Measurements from ENCODE around the gene DIRAS1. TPM values are rescaled to one million over a fixed set of nuclear protein-coding genes. Genes with fewer than 3 reads are reported as not detected.

The DIRAS1 gene
- polyA plus RNA-seq, 1 donor: 2.6 TPM

DNA sequence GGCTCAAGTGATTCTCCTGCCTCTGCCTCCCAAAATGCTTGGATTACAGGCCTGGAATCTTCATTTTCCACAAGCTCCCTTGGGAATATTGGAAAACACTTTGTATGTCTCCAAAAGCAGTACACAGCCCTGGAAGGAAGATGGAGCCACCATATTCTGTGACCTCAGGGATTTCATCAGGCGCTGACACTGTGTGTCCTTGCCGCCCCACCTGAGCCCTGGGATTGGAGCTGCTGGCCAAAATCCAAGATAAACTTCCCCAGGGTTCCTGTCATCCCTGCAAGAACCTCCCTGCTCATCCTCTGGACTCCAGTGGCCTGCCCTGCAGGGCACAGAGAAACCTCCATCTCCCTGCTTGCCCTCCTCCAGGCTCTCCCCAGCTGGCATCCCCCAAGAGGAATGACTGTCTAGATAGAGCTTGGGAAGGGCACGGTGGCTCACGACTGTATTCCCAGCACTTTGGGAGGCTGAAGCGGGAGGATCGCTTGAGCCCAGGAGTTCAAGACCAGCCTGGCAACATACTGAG, 17.4 kb downstream of the DIRAS1 start:
- H3K27ac ChIP-seq (ENCODE audit: low read length): no peak overlapping the region
- no peaks in the 10 kb centered on the region for H3K36me3 ChIP-seq (ENCODE audit: control insufficient read depth, insufficient read depth, low read length)
- DNase-seq: no peak
- peaks cover 4% of the 10 kb centered on the region for H3K4me1 ChIP-seq (ENCODE audit: control insufficient read depth, insufficient read depth, low read length)
- H3K27me3 ChIP-seq (ENCODE audit: control insufficient read depth, insufficient read depth, low read length): peaks cover 34% of the 10 kb centered on the region
- no peaks in the 10 kb centered on the region for H3K9me3 ChIP-seq (ENCODE audit: control insufficient read depth, low read depth, low read length)
- WGBS (ENCODE audit: insufficient coverage, low lambda C conversion rate): no CpG with 5 or more reads among the region's 6 CpGs
- H3K4me3 ChIP-seq (ENCODE audit: low read length): no peak overlapping the region

DNA sequence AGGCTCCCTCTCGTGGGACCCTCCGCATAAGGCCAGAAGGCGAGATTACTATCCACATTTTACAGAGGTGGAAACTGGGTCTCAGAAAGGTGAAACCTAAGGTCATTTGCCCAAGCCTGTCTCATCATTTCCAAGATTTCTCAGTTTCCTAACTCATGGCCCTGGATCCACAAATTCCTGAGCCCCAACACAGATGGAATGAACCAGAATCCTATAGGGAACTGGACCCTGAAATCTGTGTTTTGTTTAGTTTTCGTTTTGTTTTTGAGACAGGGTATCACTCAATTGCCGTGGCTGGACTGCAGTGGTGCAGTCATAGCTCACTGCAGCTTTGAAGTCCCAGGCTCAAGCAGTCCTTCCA, 18.1 kb downstream of the DIRAS1 start:
- Histone ChIP-seq H3K36me3 (ENCODE audit: control insufficient read depth, insufficient read depth, low read length) (no peaks in the 10 kb centered on the region), H3K4me3 (ENCODE audit: low read length) (no peak overlapping the region), H3K4me1 (ENCODE audit: control insufficient read depth, insufficient read depth, low read length) (peaks cover 4% of the 10 kb centered on the region), H3K9me3 (ENCODE audit: control insufficient read depth, low read depth, low read length) (no peaks in the 10 kb centered on the region), H3K27me3 (ENCODE audit: control insufficient read depth, insufficient read depth, low read length) (peaks cover 34% of the 10 kb centered on the region), H3K27ac (ENCODE audit: low read length) (no peak overlapping the region)
- no peak for DNase-seq
- no CpG with 5 or more reads among the region's 5 CpGs for WGBS (ENCODE audit: insufficient coverage, low lambda C conversion rate)

DNA sequence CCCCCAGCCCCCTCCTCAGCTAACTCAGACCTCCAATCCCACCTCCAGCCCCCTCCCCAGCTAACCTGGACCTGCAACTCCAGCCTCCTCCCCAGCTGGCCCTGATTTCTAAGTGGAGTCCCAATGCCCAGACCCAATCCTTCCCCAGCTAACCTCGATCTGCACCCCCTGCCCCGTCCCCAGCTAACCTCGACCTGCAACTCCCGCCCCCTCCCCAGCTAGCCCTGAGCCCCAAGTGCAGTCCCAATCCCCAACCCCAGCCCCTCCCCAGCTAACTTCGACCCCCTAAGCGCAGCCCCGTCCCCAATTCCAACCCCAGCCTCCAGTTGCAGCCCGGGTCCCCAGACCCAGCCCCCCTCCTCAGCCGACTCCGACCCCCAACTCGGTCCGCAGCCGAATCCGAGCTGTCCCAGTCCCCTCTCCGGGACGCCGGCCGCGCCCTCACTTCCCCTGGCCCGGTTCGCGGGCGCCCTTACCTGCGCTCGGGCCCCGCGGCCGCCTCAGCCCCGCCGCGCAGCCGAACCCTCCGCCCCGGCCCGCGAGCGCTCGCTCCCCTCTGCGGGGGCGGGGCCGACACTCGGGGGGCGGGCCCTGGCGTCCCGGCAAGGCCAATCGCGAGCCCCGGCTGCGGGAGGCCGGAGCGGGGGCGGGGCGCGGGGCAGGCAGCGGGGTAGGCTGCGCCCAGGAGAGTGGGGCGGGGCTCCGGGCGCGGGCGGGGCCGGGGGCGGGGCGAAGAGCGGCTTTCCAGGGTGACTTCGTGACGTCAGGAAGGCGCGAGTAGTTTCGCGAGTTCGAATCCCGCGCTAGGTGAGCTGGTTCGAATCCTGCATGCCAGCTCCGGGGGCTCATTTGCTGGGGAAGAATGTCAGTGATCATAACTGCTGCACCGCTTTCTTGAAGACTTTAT, 18.7 kb downstream of the DIRAS1 start, which contains the start of gene GNG7:
GNG7 (minus strand) TSS at position 525 of the 907 bp plus-strand sequence. CDS start 182,006 bp downstream, outside the sequence.
- no peak within 1 kb of the TSS for H3K27ac ChIP-seq (ENCODE audit: low read length)
- no CpG with 5 or more reads among the region's 77 CpGs for WGBS (ENCODE audit: insufficient coverage, low lambda C conversion rate)
- peak within 1 kb of the TSS; percentile 49 for H3K4me3 ChIP-seq (ENCODE audit: low read length)

DNA sequence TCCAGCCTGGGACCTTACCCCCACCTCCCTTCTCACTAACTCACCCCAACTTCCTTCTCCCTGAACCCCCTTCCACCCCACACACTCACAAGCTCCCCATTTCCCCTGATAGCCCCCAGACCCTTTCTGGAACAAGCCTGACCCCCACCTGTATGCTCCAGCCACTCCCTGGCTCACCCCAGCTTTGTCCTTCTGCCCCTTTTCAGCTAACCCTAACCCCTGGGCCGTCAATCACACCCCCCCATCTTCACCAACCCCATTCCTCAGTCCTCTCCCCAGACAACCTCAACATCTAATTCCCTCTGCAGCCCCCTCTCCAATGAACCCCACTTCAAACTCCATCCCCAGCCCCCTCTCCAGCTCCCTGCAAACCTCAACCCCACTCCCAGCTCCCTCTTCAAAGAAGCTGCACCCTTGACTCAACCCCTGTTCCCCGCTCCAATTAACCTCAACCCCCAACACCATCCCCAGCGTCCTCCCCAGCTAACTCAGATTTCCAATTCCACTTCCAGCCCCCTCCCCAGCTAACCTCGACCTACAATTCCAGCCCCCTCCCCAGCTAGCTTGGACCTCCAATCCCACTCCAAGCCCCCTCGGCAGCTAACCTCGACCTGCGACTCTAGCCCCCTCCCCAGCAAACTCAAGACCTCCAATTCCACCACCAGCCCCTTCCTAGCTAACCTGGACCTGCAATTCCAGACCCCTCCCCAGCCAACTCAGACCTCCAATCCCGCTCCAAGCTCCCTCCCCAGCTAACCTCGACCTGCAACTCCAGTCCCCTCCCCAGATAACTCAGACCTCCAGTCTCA, 19.6 kb downstream of the DIRAS1 start:
- Histone ChIP-seq H3K4me1 (ENCODE audit: control insufficient read depth, insufficient read depth, low read length) (peaks cover 4% of the 10 kb centered on the region), H3K4me3 (ENCODE audit: low read length) (peak overlapping the region; percentile 49), H3K27me3 (ENCODE audit: control insufficient read depth, insufficient read depth, low read length) (peaks cover 37% of the 10 kb centered on the region), H3K9me3 (ENCODE audit: control insufficient read depth, low read depth, low read length) (no peaks in the 10 kb centered on the region), H3K36me3 (ENCODE audit: control insufficient read depth, insufficient read depth, low read length) (no peaks in the 10 kb centered on the region), H3K27ac (ENCODE audit: low read length) (no peak overlapping the region)
- no CpG with 5 or more reads among the region's 9 CpGs for WGBS (ENCODE audit: insufficient coverage, low lambda C conversion rate)
- DNase-seq: no peak

More for the DNA sequence above, 18.7 kb downstream of the DIRAS1 start, which contains the start of gene GNG7:
- Histone ChIP-seq H3K36me3 (ENCODE audit: control insufficient read depth, insufficient read depth, low read length) (no peaks in the 10 kb centered on the region), H3K9me3 (ENCODE audit: control insufficient read depth, low read depth, low read length) (no peaks in the 10 kb centered on the region), H3K27me3 (ENCODE audit: control insufficient read depth, insufficient read depth, low read length) (peaks cover 34% of the 10 kb centered on the region), H3K4me1 (ENCODE audit: control insufficient read depth, insufficient read depth, low read length) (peaks cover 4% of the 10 kb centered on the region)
- DNase-seq: peak; percentile 75 to 82

DNA sequence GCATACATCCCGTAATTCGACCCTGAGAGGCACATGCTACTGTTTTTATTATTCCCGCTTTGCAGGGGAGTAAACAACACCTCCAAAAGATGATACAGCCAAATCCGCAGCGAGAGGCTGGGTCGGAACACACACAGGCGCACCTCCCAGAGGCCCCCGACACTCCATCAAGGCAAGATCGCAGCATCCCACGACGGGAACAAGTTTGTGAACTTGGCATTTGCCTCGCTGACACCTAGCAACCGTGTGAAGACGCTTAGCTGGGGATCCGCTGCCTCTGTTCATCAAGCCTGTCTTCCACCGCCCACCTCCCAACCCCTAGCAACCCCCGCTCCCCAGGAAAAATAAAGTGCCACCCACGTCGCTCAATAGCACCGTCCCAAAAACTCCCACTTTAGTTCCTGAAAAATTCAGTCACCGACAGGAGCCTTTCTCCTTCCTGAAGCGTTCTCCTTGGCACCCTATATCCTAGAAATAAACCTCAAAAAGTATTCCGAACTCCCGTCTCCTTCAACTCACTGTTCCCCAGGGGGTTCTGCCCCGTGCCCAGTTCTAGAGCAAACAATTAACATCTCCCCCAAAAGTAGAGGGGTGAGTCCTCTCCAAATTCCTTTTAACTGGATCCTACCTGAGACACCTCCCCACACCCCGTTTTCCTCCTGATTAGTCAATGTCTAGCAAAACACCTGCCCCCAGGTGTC, 20.4 kb downstream of the DIRAS1 start:
- Histone ChIP-seq H3K9me3 (ENCODE audit: control insufficient read depth, low read depth, low read length) (no peaks in the 10 kb centered on the region), H3K36me3 (ENCODE audit: control insufficient read depth, insufficient read depth, low read length) (no peaks in the 10 kb centered on the region), H3K27me3 (ENCODE audit: control insufficient read depth, insufficient read depth, low read length) (peaks cover 37% of the 10 kb centered on the region), H3K4me1 (ENCODE audit: control insufficient read depth, insufficient read depth, low read length) (peaks cover 4% of the 10 kb centered on the region), H3K27ac (ENCODE audit: low read length) (no peak overlapping the region), H3K4me3 (ENCODE audit: low read length) (no peak overlapping the region)
- WGBS (ENCODE audit: insufficient coverage, low lambda C conversion rate): 13% methylated on average over 4 of the region's 26 CpGs
- no peak for DNase-seq

DNA sequence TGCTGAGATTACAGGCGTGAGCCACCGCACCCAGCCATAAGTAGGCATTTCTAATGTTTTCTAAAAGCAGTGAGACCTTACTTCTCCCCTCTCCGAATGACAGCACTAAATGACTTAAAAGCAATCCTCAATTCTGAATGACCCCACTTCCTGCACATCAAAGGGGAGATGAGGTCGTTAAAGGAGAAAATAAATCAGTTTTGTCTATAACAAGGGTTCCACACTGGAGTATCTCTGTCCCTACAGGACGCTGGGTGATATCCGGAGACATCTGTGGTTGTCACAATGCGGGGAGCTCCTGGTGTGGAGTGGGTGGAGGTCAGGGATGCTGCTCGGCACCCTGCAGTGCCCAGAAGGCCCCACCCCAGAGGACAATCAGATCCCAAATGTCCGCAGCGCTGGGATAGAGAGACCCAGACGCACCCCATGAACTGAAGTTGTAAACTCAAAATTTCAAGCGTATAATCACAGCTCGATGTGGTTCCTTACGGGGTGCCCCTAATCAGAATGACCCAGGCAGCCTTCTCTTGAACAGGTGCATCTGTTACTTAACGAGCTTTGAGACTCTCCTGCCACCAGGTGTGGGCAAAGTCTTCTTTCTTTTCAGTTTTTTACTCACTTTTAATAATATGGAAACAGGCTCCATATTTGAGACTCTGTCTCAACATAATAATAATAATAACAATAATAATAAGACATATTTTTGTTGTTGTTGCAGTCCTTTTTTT, 21.6 kb downstream of the DIRAS1 start:
- Histone ChIP-seq H3K4me1 (ENCODE audit: control insufficient read depth, insufficient read depth, low read length) (peaks cover 4% of the 10 kb centered on the region), H3K9me3 (ENCODE audit: control insufficient read depth, low read depth, low read length) (no peaks in the 10 kb centered on the region), H3K4me3 (ENCODE audit: low read length) (no peak overlapping the region), H3K27ac (ENCODE audit: low read length) (no peak overlapping the region), H3K36me3 (ENCODE audit: control insufficient read depth, insufficient read depth, low read length) (no peaks in the 10 kb centered on the region), H3K27me3 (ENCODE audit: control insufficient read depth, insufficient read depth, low read length) (peaks cover 37% of the 10 kb centered on the region)
- no CpG with 5 or more reads among the region's 15 CpGs for WGBS (ENCODE audit: insufficient coverage, low lambda C conversion rate)
- no peak for DNase-seq

DNA sequence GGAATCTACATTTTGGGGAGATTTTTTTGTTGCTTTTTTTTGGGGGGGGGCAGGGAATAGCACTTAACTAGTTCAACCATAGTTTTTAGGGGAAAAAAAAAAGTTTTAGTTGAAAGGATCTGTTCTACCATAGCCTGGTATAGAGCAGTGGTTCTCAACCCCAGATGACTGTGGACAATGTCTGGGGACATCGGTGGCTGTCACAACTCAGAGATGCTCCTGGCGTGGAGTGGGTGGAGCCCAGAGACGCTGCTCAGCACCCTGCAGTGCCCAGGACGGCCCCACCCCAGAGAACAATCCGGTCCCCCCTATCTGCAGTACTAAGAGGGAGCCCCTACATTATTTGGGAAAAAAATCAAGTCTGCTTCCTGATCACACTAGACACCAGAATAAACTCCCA, 27.0 kb downstream of the DIRAS1 start:
- no peaks in the 10 kb centered on the region for H3K9me3 ChIP-seq (ENCODE audit: control insufficient read depth, low read depth, low read length)
- H3K36me3 ChIP-seq (ENCODE audit: control insufficient read depth, insufficient read depth, low read length): no peaks in the 10 kb centered on the region
- no peak for DNase-seq
- H3K4me1 ChIP-seq (ENCODE audit: control insufficient read depth, insufficient read depth, low read length): no peaks in the 10 kb centered on the region
- H3K4me3 ChIP-seq (ENCODE audit: low read length): no peak overlapping the region
- no peak overlapping the region for H3K27ac ChIP-seq (ENCODE audit: low read length)
- H3K27me3 ChIP-seq (ENCODE audit: control insufficient read depth, insufficient read depth, low read length): peaks cover 2% of the 10 kb centered on the region
- WGBS (ENCODE audit: insufficient coverage, low lambda C conversion rate): no CpG with 5 or more reads among the region's 5 CpGs

DNA sequence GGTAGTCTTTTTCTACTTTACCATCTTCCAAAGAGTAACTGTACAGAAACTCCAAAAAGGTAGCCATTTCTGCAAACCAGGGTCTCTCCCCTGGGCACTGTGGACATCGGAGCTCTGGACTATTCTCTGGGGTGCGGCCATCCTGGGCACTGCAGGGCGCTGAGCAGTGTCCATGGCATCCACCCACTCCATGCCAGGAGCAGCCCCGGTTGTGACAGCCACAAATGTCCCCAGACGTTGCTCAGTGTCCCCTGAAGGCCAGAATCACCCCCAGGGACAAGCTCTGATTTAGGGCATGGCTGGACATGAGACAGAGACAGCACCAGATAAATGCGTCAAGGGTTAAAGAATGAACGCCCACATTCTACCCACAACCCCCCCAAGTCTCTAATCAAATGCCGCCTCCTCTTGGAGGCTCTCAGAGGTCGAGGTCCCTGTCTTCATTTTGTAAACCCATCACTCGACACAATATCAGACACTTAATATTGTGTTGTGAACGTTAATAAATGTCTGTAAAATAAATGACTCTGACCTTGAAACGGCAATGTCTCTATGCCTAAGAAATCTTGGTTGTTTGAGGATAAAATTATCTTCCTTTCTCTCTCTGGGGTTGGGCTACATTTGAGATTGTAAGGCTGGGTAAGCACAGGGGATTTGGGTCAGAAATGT, 27.5 kb downstream of the DIRAS1 start:
- peaks cover 2% of the 10 kb centered on the region for H3K27me3 ChIP-seq (ENCODE audit: control insufficient read depth, insufficient read depth, low read length)
- H3K27ac ChIP-seq (ENCODE audit: low read length): no peak overlapping the region
- H3K4me3 ChIP-seq (ENCODE audit: low read length): no peak overlapping the region
- H3K4me1 ChIP-seq (ENCODE audit: control insufficient read depth, insufficient read depth, low read length): no peaks in the 10 kb centered on the region
- H3K36me3 ChIP-seq (ENCODE audit: control insufficient read depth, insufficient read depth, low read length): no peaks in the 10 kb centered on the region
- WGBS (ENCODE audit: insufficient coverage, low lambda C conversion rate): 20% methylated on average over 2 of the region's 12 CpGs
- no peaks in the 10 kb centered on the region for H3K9me3 ChIP-seq (ENCODE audit: control insufficient read depth, low read depth, low read length)
- DNase-seq: no peak

DNA sequence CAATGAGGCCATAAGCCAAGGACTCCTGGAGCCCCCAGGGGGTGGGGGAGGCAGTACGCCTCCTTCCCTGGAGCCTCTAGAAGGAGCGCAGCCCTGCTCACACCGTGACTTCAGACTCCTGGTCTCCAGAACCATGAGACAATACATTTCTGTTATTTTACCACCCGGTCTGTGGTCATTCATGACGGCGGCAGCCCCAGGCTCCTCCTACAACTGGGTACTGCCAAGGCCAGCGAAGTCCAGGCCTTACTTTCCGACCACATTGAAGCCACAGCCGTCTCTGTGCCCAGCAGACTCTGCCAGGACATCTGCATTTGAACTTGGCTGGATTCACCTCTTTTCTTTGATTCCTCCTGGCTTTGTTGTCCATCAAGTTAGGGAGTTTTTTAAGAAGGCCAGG, 29.2 kb downstream of the DIRAS1 start:
- no CpG with 5 or more reads among the region's 9 CpGs for WGBS (ENCODE audit: insufficient coverage, low lambda C conversion rate)

More for the DNA sequence above, 29.2 kb downstream of the DIRAS1 start:
- Histone ChIP-seq H3K27me3 (ENCODE audit: control insufficient read depth, insufficient read depth, low read length) (no peaks in the 10 kb centered on the region), H3K27ac (ENCODE audit: low read length) (no peak overlapping the region), H3K4me3 (ENCODE audit: low read length) (no peak overlapping the region), H3K9me3 (ENCODE audit: control insufficient read depth, low read depth, low read length) (no peaks in the 10 kb centered on the region), H3K36me3 (ENCODE audit: control insufficient read depth, insufficient read depth, low read length) (no peaks in the 10 kb centered on the region), H3K4me1 (ENCODE audit: control insufficient read depth, insufficient read depth, low read length) (no peaks in the 10 kb centered on the region)
- DNase-seq: no peak
